HFF-Myc (cell line): Measurements from ENCODE around the gene PPP1R15B.

ENCODE experiments used
- DNase-seq: peaks from one replicate; pipeline ENCODE4 v3.0.0-alpha.2; 2011; ENCODE audit warnings: low read depth; ENCODE audit errors: extremely low read depth
- H3K4me3 ChIP-seq: replicated peaks from 2 replicates; pipeline ENCODE4 v1.5.1; 2011; ENCODE audit warnings: low read depth, mild to moderate bottlenecking, control low read depth, low read length
- TF ChIP-seq, protein P1 (sequence below): IDR thresholded peaks from 2 replicates; pipeline ENCODE4 v1.5.1; 2012; ENCODE audit warnings: mild to moderate bottlenecking, low read depth, low read length, control low read depth; ENCODE audit errors: missing control alignments

The PPP1R15B gene

DNA sequence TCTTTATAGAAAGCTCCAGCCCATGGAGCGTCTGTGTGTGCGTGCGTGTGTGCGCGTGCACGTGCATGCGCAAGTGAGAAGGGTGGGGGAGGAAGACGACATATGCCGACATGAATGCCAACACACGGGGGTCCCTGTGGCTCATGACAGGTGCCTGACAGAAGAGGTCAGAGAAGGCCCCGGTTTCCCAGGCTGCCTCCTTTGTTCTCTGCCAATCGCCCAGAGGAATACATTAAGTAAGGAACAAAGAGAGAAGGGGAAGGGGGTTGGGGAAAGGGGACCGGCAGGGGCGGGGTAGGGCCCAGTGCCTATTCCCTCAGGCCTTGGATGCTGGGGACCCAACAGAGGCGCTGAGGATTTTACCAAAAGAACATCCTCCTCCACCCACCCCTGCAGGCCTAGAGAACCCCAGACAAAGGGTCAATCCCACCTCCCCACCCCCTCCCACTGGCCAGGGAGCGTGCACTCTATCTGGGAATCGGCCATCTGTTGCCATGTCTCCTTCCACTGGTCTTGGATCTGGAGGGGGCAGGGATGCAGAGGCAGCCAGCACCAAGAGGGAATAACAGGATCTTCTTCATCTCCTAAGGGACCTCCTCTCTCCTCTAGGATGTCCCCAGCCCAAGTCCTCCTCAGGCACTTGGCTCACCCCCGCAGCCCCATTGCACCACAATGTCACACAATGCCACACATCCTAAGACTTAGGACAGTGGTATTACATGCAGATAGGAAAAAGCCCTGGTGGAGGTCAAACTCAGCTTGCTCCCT, 43.6 kb upstream of the PPP1R15B start:
- no peak overlapping the region for H3K4me3 ChIP-seq
- TF ChIP-seq, protein P1, sequence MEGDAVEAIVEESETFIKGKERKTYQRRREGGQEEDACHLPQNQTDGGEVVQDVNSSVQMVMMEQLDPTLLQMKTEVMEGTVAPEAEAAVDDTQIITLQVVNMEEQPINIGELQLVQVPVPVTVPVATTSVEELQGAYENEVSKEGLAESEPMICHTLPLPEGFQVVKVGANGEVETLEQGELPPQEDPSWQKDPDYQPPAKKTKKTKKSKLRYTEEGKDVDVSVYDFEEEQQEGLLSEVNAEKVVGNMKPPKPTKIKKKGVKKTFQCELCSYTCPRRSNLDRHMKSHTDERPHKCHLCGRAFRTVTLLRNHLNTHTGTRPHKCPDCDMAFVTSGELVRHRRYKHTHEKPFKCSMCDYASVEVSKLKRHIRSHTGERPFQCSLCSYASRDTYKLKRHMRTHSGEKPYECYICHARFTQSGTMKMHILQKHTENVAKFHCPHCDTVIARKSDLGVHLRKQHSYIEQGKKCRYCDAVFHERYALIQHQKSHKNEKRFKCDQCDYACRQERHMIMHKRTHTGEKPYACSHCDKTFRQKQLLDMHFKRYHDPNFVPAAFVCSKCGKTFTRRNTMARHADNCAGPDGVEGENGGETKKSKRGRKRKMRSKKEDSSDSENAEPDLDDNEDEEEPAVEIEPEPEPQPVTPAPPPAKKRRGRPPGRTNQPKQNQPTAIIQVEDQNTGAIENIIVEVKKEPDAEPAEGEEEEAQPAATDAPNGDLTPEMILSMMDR: no peak
- DNase-seq: no peak

DNA sequence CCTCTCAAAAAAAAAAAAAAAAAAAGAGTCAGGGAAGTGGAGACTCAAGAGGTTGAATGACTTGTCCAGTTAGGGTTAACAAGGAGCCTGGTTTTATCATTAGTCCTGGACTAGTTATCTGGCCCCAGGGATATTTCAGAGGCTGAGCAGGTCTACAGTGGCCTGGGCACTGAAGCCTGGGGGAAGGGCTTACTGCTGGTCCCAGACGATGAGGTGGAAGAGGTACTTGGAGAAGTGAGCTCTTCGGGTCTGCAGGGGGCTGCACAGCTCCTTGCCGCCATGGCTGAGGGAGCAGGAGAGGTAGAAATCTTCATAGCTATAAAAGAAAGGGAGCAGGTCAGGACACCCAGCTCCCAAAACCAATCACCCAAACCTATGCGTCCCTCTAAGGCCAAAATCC, 42.9 kb upstream of the PPP1R15B start:
- no peak overlapping the region for H3K4me3 ChIP-seq
- TF ChIP-seq, protein P1: no peak

DNA sequence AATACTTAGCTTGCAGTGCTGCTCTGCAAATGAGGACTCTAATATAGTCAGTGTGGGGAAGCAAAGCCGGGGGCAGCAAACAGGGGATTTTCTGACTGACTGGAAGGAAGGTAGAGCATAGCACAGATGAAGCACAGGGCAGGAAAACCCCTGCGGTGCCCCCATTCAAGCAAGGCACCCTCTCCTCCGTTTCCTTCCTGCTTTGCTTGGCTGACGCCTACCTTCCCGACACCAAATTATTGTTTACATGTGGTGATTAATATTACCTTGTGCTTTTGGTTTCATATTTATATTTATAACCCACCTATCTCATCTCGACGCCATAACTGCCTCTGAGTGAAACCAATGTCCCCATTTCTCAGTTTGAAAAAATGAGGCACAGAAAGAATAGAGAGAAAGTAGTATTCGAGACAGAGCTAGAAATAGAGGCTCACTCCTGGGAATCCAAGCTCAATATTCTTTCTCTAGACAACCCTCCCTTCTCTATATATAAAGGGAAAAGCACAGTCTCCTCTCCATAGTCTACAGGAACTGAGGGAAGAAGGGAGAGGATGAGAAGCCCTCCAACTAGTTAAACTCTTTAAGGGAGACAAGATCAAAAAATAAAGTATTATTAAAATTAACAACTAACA, 41.6 kb upstream of the PPP1R15B start:
- no peak for DNase-seq
- no peak overlapping the region for H3K4me3 ChIP-seq
- TF ChIP-seq, protein P1: no peak

More for the DNA sequence above, 42.9 kb upstream of the PPP1R15B start:
- no peak for DNase-seq

DNA sequence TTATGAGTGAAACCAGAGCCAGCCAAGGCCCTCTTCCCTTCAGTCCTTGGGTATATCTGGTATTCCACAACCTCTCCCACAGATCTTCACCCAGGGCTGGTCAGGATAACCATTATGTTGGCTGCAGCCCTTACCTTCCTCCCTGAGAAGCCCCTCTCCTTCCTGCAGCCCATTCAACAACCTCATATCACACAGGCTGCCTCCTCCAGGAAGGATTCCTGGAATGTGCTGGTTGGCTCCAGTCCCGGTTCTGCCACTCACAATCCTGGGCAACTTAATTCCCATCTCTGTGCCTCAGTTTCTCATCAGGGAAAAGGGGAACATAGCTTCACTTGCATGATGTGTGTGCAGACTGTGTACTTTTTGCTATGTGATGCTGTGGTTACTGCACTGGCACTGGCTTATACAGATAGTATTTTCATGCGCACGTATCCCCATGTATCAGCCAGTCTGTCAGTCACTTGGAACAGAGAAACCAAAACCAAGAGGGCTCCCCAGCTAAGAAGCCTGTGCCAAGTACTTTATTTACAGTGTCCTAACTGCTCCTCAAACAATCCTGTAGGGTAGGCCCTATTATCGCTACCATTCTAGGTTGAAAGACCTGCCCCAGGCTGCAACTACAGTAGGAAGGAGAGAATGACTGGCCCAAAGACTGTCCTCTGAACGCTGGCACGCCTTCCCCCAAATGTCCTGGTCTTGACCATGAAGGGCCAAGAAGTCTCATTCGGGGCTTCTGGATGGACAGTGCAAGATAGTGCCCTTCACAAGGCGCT, 39.9 kb upstream of the PPP1R15B start:
- H3K4me3 ChIP-seq: no peak overlapping the region
- TF ChIP-seq, protein P1: no peak
- DNase-seq: no peak

DNA sequence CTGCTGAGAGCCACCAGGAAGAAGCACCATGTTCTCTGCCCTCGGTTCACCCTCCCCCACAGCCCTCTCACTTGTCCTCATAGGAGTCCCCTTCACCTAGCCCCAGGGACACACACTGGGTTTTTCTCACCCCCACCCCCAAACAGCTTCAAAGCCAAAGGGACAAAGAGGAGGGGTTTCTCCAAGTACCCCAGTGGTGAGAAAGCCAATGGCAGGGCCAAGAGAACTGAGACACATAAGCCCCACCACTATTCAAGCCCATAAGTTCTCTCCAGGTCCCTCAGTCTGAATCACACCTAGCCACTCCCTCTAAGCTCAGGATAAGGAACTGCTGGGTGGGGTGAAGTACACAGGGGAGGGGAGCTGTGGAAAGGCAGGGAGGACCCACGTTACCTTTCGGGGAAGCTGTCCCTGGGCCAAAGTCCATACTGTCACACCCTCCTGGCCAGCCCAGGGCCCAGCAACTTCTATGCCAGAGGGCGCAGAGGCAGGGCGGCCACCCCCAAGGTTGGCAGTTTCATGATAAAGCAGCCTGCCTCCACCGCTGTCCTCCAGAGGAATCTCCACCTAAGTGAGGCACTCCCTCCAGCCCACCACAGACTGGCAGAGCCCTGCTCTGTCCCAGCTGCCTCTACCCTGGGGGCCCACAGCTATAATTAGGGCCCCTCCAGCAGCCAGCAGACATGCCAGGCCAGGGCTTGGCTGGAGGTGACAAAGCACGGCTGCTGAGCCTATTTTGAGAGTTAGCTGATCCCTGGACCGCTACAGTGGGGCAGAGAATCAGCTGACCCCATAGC, 39.0 kb upstream of the PPP1R15B start:
- DNase-seq: no peak
- TF ChIP-seq, protein P1: no peak
- no peak overlapping the region for H3K4me3 ChIP-seq

DNA sequence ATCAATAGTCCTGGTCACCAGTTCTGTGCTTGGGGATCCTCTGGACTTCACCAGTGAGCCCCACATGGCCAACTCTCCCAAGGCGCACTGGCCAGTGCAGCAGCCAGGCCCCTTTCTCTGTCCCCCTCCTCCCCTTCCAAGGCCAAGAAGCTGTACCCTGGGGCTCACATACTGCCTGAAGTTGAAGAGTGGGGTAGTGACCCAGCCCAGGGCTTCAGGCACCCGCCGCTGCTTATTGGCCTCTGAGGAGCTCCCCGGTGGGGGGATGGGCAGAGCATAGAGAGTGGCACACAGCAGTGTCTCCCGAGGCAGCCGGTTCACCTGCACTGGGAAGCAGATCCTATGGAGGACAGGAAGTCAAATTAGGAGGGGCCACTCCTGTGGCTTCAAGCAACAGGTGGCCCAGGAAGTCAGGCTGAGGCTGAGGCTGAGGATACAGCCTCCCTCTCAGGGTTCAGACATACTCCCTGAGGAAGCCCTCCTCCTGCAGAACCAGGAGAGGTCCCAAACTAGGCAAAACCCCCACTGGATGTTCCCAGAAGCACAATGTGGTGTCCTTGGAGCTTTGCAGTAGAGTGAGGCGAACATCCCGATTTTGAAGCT, 38.2 kb upstream of the PPP1R15B start:
- no peak for DNase-seq
- no peak overlapping the region for H3K4me3 ChIP-seq
- TF ChIP-seq, protein P1: no peak
